ENCODE results near the gene CASP12.
"Not testable (repeated sequence)": the region's sequence is repeated elsewhere in the genome, so short reads cannot be mapped to it uniquely, and the experiment has no call there.

The CASP12 gene

DNA sequence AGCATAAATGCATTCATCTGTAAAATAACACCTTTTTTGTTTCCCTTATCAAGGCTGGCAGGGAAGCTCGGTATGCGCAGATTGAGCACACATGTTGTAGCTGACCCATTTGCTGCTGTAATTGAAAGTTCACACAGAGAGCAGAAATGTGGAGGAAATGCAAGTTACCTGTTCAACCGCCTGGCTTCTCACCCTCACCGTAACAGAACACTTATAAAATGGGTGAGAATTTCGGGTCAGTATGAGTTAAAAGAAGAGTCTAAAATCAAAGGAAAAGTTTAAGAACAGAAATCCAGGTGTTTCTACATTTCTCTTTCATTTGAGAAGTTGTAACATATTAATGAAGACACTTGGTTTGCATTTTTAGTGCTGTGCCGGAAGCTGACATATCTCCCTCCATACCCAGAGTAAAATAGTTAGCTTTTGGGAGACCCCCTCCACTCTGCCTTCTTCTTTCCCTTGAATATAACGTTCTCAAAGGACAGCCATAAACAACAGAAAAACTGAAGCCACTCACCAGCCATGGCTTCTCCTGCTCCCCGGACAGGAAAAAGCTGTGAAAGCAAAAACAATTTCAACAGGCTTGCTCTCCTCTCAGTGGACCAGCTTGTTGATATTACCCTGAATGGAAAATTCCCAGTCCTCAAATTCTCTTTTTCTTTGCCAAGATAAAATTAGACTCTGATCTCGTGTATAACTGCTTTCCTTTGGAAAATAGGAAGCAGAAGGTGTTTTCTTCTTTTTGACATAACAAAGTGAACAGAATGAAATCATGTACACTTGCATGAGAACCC lies at the start of gene CASP12:
CASP12 (minus strand) TSS at position 570 of the 794 bp plus-strand sequence.
- FAIRE-seq (peak; percentile 42), DNase-seq (ENCODE audit: insufficient read length, low spot score) (no peak)

DNA sequence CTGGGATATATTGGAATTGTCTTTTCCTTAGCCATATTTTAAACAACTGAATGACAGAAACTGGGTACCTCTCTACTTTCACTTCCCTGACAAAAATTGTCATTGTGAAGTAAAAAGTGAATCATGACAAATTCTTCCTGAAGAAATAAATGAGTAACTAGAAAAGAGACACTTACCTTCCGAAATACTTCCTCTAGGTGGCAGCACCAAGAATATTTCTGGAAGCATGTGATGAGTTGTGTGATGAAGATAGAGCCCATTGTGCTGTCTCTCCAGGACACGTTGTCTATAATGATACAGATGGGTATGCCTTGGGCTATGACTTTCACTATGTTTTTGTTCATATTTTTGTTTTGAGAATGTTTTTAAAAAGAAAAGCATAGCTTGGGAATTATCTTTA lies 48.6 kb upstream of the CASP12 start:
- DNase-seq (ENCODE audit: insufficient read length, low spot score) = peak; percentile 31
- peak; percentile 62 for FAIRE-seq

- FAIRE-seq (no peak), DNase-seq (ENCODE audit: insufficient read length, low spot score) (no peak)
Observed at GRCh38 chr11:104944076-104944475, 45.8 kb upstream of the CASP12 start.

- FAIRE-seq (no peak), DNase-seq (ENCODE audit: insufficient read length, low spot score) (no peak)
Observed at GRCh38 chr11:104943561-104943960, 45.3 kb upstream of the CASP12 start.

GRCh38 chr11:104934594-104934993 lies 36.3 kb upstream of the CASP12 start:
- DNase-seq (ENCODE audit: insufficient read length, low spot score) (no peak), FAIRE-seq (no peak)

GRCh38 chr11:104934073-104934472 lies 35.8 kb upstream of the CASP12 start:
- FAIRE-seq; DNase-seq (ENCODE audit: insufficient read length, low spot score): not testable (repeated sequence)

DNA sequence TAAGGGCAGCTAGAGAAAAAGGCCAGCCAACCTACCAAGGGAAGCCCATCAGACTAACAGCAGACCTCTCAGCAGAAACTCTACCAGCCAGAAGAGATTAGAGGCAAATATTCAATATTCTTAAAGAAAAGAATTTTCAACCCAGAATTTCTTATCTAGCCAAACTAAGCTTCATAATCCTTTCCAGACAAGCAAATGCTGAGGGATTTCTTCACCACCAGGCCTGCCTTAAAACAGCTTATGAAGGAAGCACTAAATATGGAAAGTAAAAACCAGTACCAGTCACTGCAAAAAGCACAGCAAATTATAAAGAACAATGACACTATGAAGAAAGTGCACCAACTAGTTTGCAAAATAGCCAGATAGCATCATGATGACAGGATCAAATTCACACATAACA lies 30.6 kb upstream of the CASP12 start:
- FAIRE-seq (no peak), DNase-seq (ENCODE audit: insufficient read length, low spot score) (no peak)

- no peak for DNase-seq (ENCODE audit: insufficient read length, low spot score)
- no peak for FAIRE-seq
Observed at GRCh38 chr11:104926771-104927611, 28.7 kb upstream of the CASP12 start.

- no peak for FAIRE-seq
- DNase-seq (ENCODE audit: insufficient read length, low spot score) = no peak
Observed at GRCh38 chr11:104925850-104926249, 27.6 kb upstream of the CASP12 start.

GRCh38 chr11:104918113-104918824 lies 20.0 kb upstream of the CASP12 start:
- DNase-seq (ENCODE audit: insufficient read length, low spot score) = peak; percentile 6
- no peak for FAIRE-seq

DNA sequence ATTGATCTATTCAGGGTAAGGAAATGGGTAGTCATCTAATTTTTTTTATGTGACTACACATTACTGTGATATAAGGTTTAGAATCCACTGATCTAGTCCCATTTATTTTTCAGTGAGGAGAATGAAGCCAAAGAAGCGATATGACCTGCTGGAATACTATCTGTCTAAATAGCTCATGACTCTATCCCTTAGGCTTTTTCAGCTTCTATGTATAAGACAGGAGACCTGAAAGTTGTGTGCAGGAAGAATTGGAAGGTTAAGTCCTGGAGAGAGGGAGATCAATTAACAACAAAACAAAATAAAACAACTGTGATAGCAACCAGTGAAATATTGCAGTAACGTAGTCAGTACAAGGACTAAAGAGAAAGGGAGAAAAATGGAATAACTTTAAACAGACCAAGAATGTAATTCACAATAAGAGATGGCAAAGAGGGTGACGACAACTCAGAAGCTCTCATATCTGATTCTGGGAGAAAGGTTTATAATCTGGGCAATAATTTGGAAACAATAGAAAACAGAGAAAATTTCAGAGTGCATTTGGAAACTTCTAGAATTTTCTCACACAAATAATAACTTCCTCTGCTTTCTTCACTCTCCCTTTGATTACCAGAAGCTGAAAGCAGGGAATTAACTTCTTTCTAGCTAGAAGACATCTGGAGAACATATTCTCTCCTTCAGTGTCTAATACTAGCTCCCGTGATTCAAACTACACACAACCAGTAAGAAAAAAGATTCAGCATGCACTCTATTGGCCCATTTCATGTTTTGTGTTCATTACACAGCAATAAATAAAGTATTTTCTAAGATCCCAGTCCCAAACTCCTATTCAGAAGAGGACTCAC lies 19.2 kb upstream of the CASP12 start:
- FAIRE-seq = no peak
- DNase-seq (ENCODE audit: insufficient read length, low spot score) = no peak

DNA sequence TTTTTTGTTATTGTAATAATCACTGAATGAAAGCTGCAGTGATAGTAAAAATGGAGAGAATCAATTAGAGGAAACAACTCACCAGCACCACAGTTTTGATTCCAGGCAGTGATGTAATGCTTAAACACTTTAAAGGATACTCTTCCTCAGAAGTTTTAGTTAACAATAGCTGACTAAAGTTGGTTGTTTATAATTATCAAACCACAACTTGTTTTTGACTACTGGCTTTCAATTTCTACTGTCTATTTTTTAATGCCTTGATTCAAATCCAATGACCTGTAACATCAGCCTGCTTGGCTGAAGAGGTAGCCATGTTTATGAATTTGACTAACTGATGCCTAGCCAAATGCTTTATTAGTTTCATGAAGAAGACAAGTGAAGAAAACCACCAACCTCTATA lies 18.2 kb upstream of the CASP12 start:
- no peak for FAIRE-seq

GRCh38 chr11:104912102-104912501 lies 13.8 kb upstream of the CASP12 start:
- no peak for FAIRE-seq
- DNase-seq (ENCODE audit: insufficient read length, low spot score) = no peak

More for the DNA sequence above, 18.2 kb upstream of the CASP12 start:
- no peak for DNase-seq (ENCODE audit: insufficient read length, low spot score)

DNA sequence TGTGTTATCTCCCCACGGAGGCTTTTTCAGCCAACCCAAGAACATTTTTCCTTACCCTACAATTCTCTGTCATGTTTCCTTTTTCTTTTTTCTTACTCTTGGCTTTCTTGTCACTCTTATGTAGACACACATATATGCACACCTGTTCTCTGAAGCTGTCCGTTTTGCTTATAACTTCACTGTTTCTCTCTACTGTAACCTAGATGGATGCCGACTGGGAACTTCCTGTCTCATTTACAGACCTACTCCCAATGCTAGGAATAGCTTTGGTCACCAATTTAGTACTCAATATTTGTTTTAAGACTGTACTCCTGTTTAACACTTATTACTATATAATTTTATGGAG lies 9.9 kb upstream of the CASP12 start:
- no peak for FAIRE-seq
- DNase-seq (ENCODE audit: insufficient read length, low spot score) = no peak

- no peak for FAIRE-seq
- DNase-seq (ENCODE audit: insufficient read length, low spot score) = no peak
Observed at GRCh38 chr11:104907521-104908185, 9.4 kb upstream of the CASP12 start.

GRCh38 chr11:104905271-104905670 lies 7.0 kb upstream of the CASP12 start:
- FAIRE-seq (no peak), DNase-seq (ENCODE audit: insufficient read length, low spot score) (no peak)

GRCh38 chr11:104899226-104899625 lies 966 bp upstream of the CASP12 start:
- FAIRE-seq = no peak

DNA sequence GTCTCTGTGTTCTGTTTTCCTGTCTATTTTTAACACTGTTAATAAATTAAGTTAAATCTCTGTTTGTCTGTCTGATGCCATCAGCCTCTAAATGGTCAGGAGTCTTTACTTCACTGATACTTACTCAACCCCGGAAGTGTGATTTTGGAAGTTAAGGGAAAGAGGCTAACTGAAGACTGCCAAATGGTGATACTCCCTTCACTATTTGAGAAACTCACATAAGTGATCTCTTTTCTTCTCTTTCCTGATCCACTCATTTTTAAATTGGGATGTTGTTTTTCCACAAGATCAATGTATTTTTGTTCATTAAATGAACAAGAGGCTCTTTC lies 389 bp upstream of the CASP12 start:
- DNase-seq (ENCODE audit: insufficient read length, low spot score) (no peak), FAIRE-seq (no peak)

More at GRCh38 chr11:104899226-104899625, 966 bp upstream of the CASP12 start:
- DNase-seq (ENCODE audit: insufficient read length, low spot score) = no peak

GRCh38 chr11:104895634-104896033 lies 2.6 kb downstream of the CASP12 start:
- FAIRE-seq = no peak
- DNase-seq (ENCODE audit: insufficient read length, low spot score) = no peak

- DNase-seq (ENCODE audit: insufficient read length, low spot score) (no peak), FAIRE-seq (no peak)
Observed at GRCh38 chr11:104893876-104894275, 4.4 kb downstream of the CASP12 start.

All from HTR-8/SVneo (cell line).